K562 (cell line): ENCODE measurements around the gene RPL35.

ENCODE experiments used
- HSF4 ChIP-seq: fragments of 250-450 bp; sonication (Bioruptor Pico); IDR thresholded peaks from 2 replicates; pipeline ENCODE4 v2.1.2; 2022; ENCODE audit warnings: mild to moderate bottlenecking, moderate library complexity, borderline replicate concordance
- MTA1 ChIP-seq: fragments of 450-650 bp; IDR thresholded peaks from 2 replicates; pipeline ENCODE4 v1.6.1; 2017; ENCODE audit warnings: borderline replicate concordance
- POLR2AphosphoS5 ChIP-seq: IDR thresholded peaks from 2 replicates; pipeline ENCODE4 v1.6.1; 2011; ENCODE audit warnings: mild to moderate bottlenecking, low read depth, low read length, moderate library complexity; ENCODE audit not compliant: control insufficient read depth, insufficient read depth
- RERE ChIP-seq: sonication (generic); formaldehyde crosslinking; IDR thresholded peaks from 2 replicates; pipeline ENCODE4 v1.8.0; 2023; ENCODE audit warnings: missing genetic modification reagents, mild to moderate bottlenecking, borderline replicate concordance
- SIN3A ChIP-seq, 2 experiments: fragments of 150-350 bp in 1 of 2; IDR thresholded peaks; 2 replicates each; pipeline ENCODE4 v1.6.1; 2011 to 2016; ENCODE audit warnings: borderline replicate concordance in 2 of 2, low read depth in 2 of 2, low read length in 2 of 2, mild to moderate bottlenecking in 2 of 2, moderate library complexity in 2 of 2; ENCODE audit not compliant: control insufficient read depth in 1 of 2
- ZNF121 ChIP-seq: sonication (generic); formaldehyde crosslinking; conservative IDR thresholded peaks from 2 replicates; pipeline ENCODE4 v1.8.0; 2022; ENCODE audit warnings: missing genetic modification reagents
- ZNF24 ChIP-seq: fragments of 450-650 bp; IDR thresholded peaks from 2 replicates; pipeline ENCODE4 v1.6.1; 2016
- TF ChIP-seq, protein P1 (sequence below): sonication (generic); formaldehyde crosslinking; IDR thresholded peaks from 2 replicates; pipeline ENCODE4 v1.4.0; 2020; ENCODE audit warnings: mild to moderate bottlenecking, missing genetic modification reagents

DNA sequence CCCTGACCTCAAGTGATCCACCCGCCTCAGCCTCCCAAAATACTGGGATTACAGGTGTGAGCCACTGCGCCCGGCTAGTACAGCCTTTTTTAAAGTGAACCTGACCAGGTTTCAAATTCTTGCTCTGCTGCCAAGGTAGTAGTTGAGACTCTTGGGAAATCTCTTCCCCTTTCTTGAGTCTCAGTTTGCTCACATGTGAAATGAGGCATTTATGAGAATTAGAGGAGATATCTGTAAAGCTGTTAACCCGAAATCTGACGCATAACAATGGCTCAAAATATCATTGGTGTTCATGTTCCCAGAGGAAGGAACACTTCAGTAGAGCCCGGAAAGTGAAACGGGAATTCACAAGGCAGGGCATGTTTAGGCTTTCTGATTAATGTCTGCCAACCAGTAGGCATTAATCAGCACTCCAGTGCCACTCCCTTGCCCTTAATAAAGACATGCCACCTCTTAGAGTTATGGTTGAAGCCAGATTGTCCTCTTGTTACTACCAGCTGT, 1.7 kb upstream of the RPL35 start:
- TF ChIP-seq POLR2AphosphoS5: no peak
- no peak for TF ChIP-seq SIN3A (IDR thresholded peaks at IDR 0.05; ENCODE audit: borderline replicate concordance in 2 of 2, control insufficient read depth in 1 of 2, low read depth in 2 of 2, low read length in 2 of 2)
- TF ChIP-seq MTA1: no peak
- TF ChIP-seq RERE (CRISPR knock-in tag): no peak
- TF ChIP-seq ZNF24: no peak
- TF ChIP-seq ZNF121 (CRISPR knock-in tag): no peak
- TF ChIP-seq, protein P1, sequence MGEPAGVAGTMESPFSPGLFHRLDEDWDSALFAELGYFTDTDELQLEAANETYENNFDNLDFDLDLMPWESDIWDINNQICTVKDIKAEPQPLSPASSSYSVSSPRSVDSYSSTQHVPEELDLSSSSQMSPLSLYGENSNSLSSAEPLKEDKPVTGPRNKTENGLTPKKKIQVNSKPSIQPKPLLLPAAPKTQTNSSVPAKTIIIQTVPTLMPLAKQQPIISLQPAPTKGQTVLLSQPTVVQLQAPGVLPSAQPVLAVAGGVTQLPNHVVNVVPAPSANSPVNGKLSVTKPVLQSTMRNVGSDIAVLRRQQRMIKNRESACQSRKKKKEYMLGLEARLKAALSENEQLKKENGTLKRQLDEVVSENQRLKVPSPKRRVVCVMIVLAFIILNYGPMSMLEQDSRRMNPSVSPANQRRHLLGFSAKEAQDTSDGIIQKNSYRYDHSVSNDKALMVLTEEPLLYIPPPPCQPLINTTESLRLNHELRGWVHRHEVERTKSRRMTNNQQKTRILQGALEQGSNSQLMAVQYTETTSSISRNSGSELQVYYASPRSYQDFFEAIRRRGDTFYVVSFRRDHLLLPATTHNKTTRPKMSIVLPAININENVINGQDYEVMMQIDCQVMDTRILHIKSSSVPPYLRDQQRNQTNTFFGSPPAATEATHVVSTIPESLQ: no peak
- TF ChIP-seq HSF4 (CRISPR knock-in tag): no peak
